H9 (cell line): ENCODE measurements around the gene TMEM108. TPM values are rescaled to one million over a fixed set of nuclear protein-coding genes. Genes with fewer than 3 reads are reported as not detected.

ENCODE experiments used
- DNase-seq: peaks from one replicate; pipeline ENCODE4 v3.0.0-alpha.2; 2017
- H2AFZ ChIP-seq: one replicate; pipeline ENCODE4 v1.6.1; 2013; ENCODE audit warnings: mild to moderate bottlenecking, low read length, control low read depth, moderate library complexity
- H2AK5ac ChIP-seq: 2 replicates; pipeline ENCODE4 v1.6.1; 2013; ENCODE audit warnings: low read length, control low read depth, mixed read lengths; ENCODE audit not compliant: insufficient read length
- H2BK120ac ChIP-seq: one replicate; pipeline ENCODE4 v1.6.1; 2013; ENCODE audit warnings: low read depth, mild to moderate bottlenecking, low read length, control low read depth, inconsistent platforms; ENCODE audit not compliant: poor library complexity, severe bottlenecking
- H2BK12ac ChIP-seq: 2 replicates; pipeline ENCODE4 v1.6.1; 2013; ENCODE audit warnings: low read length, control low read depth, mixed read lengths, low read depth; ENCODE audit not compliant: insufficient read length
- H2BK15ac ChIP-seq: 2 replicates; pipeline ENCODE4 v1.6.1; 2013; ENCODE audit warnings: low read depth, low read length, control low read depth
- H2BK20ac ChIP-seq: one replicate; pipeline ENCODE4 v1.6.1; 2013; ENCODE audit warnings: low read depth, mild to moderate bottlenecking, low read length, control low read depth, inconsistent platforms; ENCODE audit not compliant: poor library complexity, severe bottlenecking
- H2BK5ac ChIP-seq: 2 replicates; pipeline ENCODE4 v1.6.1; 2013; ENCODE audit warnings: low read length, control low read depth, mixed read lengths; ENCODE audit not compliant: insufficient read length
- H3K14ac ChIP-seq: 2 replicates; pipeline ENCODE4 v1.6.1; 2013; ENCODE audit warnings: low read length, control low read depth; ENCODE audit not compliant: insufficient read depth
- H3K18ac ChIP-seq: 2 replicates; pipeline ENCODE4 v1.6.1; 2013; ENCODE audit warnings: low read depth, mild to moderate bottlenecking, mixed read lengths, low read length, control low read depth; ENCODE audit not compliant: insufficient read length
- H3K23ac ChIP-seq: 2 replicates; pipeline ENCODE4 v1.6.1; 2013; ENCODE audit warnings: low read length, control low read depth, mixed read lengths, low read depth; ENCODE audit not compliant: insufficient read length
- H3K23me2 ChIP-seq: 2 replicates; pipeline ENCODE4 v1.6.1; 2013; ENCODE audit warnings: low read depth, mild to moderate bottlenecking, mixed read lengths, low read length, control low read depth; ENCODE audit not compliant: insufficient read length, poor library complexity, severe bottlenecking
- H3K27ac ChIP-seq: 2 replicates; pipeline ENCODE4 v1.5.1; 2013; ENCODE audit warnings: low read length, control low read depth, mixed read lengths, low read depth; ENCODE audit not compliant: insufficient read length
- H3K27me3 ChIP-seq: 2 replicates; pipeline ENCODE4 v1.6.1; 2013; ENCODE audit warnings: low read length, control low read depth, inconsistent platforms; ENCODE audit not compliant: insufficient read depth
- H3K4ac ChIP-seq: 2 replicates; pipeline ENCODE4 v1.6.1; 2013; ENCODE audit warnings: low read depth, mild to moderate bottlenecking, control low read depth, inconsistent platforms, low read length, moderate library complexity
- H3K4me1 ChIP-seq: 2 replicates; pipeline ENCODE4 v1.6.1; 2013; ENCODE audit warnings: low read length, control low read depth, inconsistent platforms; ENCODE audit not compliant: insufficient read depth
- H3K4me2 ChIP-seq: 2 replicates; pipeline ENCODE4 v1.6.1; 2013; ENCODE audit warnings: low read length, control low read depth, mixed read lengths; ENCODE audit not compliant: insufficient read length, insufficient read depth
- H3K56ac ChIP-seq: 2 replicates; pipeline ENCODE4 v1.6.1; 2013; ENCODE audit warnings: low read depth, mild to moderate bottlenecking, mixed read lengths, low read length, control low read depth; ENCODE audit not compliant: insufficient read length
- H3K79me1 ChIP-seq: 2 replicates; pipeline ENCODE4 v1.6.1; 2013; ENCODE audit warnings: low read depth, mild to moderate bottlenecking, moderate library complexity, low read length, control low read depth, inconsistent platforms; ENCODE audit not compliant: insufficient read depth, poor library complexity, severe bottlenecking
- H3K79me2 ChIP-seq: 2 replicates; pipeline ENCODE4 v1.6.1; 2013; ENCODE audit warnings: low read length, control low read depth, inconsistent platforms; ENCODE audit not compliant: insufficient read depth
- H3K9ac ChIP-seq: 2 replicates; pipeline ENCODE4 v1.6.1; 2013; ENCODE audit warnings: low read length, control low read depth, mixed read lengths; ENCODE audit not compliant: insufficient read length; ENCODE audit errors: extremely low read depth
- H3K9me3 ChIP-seq: one replicate; pipeline ENCODE4 v1.6.1; 2013; ENCODE audit warnings: low read depth, low read length, inconsistent platforms; ENCODE audit not compliant: control insufficient read depth
- H3T11ph ChIP-seq: one replicate; pipeline ENCODE4 v1.6.1; 2013; ENCODE audit warnings: mild to moderate bottlenecking, low read length, control low read depth, inconsistent platforms
- H4K20me1 ChIP-seq: one replicate; pipeline ENCODE4 v1.6.1; 2013; ENCODE audit not compliant: control insufficient read depth, insufficient read length, insufficient read depth
- H4K5ac ChIP-seq: 2 replicates; pipeline ENCODE4 v1.6.1; 2013; ENCODE audit warnings: low read depth, mild to moderate bottlenecking, mixed read lengths, low read length, control low read depth; ENCODE audit not compliant: insufficient read length
- H4K8ac ChIP-seq: replicated peaks from 2 replicates; pipeline ENCODE4 v1.6.1; 2013; ENCODE audit warnings: low read length, control low read depth, mixed read lengths, low read depth; ENCODE audit not compliant: insufficient read length
- H4K91ac ChIP-seq: 2 replicates; pipeline ENCODE4 v1.6.1; 2013; ENCODE audit warnings: low read depth, mild to moderate bottlenecking, moderate library complexity, mixed read lengths, low read length, control low read depth; ENCODE audit not compliant: insufficient read length
- H3K27ac Mint-ChIP-seq, 3 experiments: 2 replicates in 2 of 3; 3 replicates in 1 of 3; pipeline ENCODE4 v1.8.0; 2020 to 2021; ENCODE audit warnings: mixed read lengths in 3 of 3, mild to moderate bottlenecking in 1 of 3, moderate library complexity in 1 of 3
- H3K27me3 Mint-ChIP-seq: 2 replicates; pipeline ENCODE4 v1.8.0; 2021; ENCODE audit warnings: low read depth, mild to moderate bottlenecking, moderate library complexity, mixed read lengths
- H3K36me3 Mint-ChIP-seq, 3 experiments: 2 replicates in 2 of 3; 3 replicates in 1 of 3; pipeline ENCODE4 v1.8.0; 2020 to 2021; ENCODE audit warnings: low read depth in 3 of 3, mixed read lengths in 3 of 3; ENCODE audit not compliant: insufficient read depth in 1 of 3
- H3K4me1 Mint-ChIP-seq, 2 experiments: 2 replicates each; pipeline ENCODE4 v1.8.0; 2020; ENCODE audit warnings: mixed read lengths in 2 of 2
- H3K4me3 Mint-ChIP-seq, 2 experiments: 2 replicates in 1 of 2; 3 replicates in 1 of 2; pipeline ENCODE4 v1.8.0; 2020 to 2021; ENCODE audit warnings: mild to moderate bottlenecking in 2 of 2, mixed read lengths in 2 of 2, moderate library complexity in 1 of 2
- H3K9me3 Mint-ChIP-seq, 2 experiments: 2 replicates in 1 of 2; 3 replicates in 1 of 2; pipeline ENCODE4 v1.8.0; 2020; ENCODE audit warnings: mild to moderate bottlenecking in 2 of 2, mixed read lengths in 2 of 2, moderate library complexity in 1 of 2
- WGBS: extraction: QIAGEN DNeasy Blood & Tissue Kit; methylation state at CpG from one replicate; pipeline ENCODE4 v1.1.7; 2013; ENCODE audit warnings: missing lambda C conversion rate, low lambda C conversion rate, mixed read lengths; ENCODE audit not compliant: insufficient read length; ENCODE audit errors: extremely low coverage; 5-methylcytosine and 5-hydroxymethylcytosine counted together
- total RNA-seq: library from RNA; stranded (reverse); gene quantifications from 2 replicates; pipeline ENCODE4 v1.2.1, GENCODE V29; 2021
- TF ChIP-seq, protein P1 (sequence below): fragments of 200-600 bp; sonication (generic); conservative IDR thresholded peaks from 3 replicates; pipeline ENCODE4 v1.8.0; 2021; ENCODE audit warnings: antibody characterized with exemption, mild to moderate bottlenecking

TMEM108 gene
- total RNA-seq, 1 experiment from 2014 or later, result 5.0 TPM

- H3K27me3 ChIP-seq, result no peaks in the 10 kb centered on the region
- peaks cover 5% of the 10 kb centered on the region; the same call in 1 of the 2 replicates for H3K4me1 ChIP-seq
- Mint-ChIP-seq H3K4me3 (no peak overlapping the region), H3K36me3 (no peaks in the 10 kb centered on the region), H3K27me3 (no peaks in the 10 kb centered on the region), H3K9me3 (no peaks in the 10 kb centered on the region), H3K4me1 (peaks cover 7 to 8% of the 10 kb centered on the region in 2 experiments), H3K27ac (no peak overlapping the region; a peak in 1 of 7 replicates)
- no peak overlapping the region for H2BK20ac ChIP-seq
- H3K4ac ChIP-seq, result no peak overlapping the region
- WGBS, result no CpG with 5 or more reads among the region's 3 CpGs
- H3K56ac ChIP-seq, result no peak overlapping the region
- DNase-seq, result no peak
- H3K23ac ChIP-seq, result no peak overlapping the region
- H3K14ac ChIP-seq, result no peak overlapping the region
- H4K20me1 ChIP-seq, result no peaks in the 10 kb centered on the region
- H4K5ac ChIP-seq, result no peak overlapping the region
- H2BK5ac ChIP-seq, result no peak overlapping the region
- TF ChIP-seq, protein P1, sequence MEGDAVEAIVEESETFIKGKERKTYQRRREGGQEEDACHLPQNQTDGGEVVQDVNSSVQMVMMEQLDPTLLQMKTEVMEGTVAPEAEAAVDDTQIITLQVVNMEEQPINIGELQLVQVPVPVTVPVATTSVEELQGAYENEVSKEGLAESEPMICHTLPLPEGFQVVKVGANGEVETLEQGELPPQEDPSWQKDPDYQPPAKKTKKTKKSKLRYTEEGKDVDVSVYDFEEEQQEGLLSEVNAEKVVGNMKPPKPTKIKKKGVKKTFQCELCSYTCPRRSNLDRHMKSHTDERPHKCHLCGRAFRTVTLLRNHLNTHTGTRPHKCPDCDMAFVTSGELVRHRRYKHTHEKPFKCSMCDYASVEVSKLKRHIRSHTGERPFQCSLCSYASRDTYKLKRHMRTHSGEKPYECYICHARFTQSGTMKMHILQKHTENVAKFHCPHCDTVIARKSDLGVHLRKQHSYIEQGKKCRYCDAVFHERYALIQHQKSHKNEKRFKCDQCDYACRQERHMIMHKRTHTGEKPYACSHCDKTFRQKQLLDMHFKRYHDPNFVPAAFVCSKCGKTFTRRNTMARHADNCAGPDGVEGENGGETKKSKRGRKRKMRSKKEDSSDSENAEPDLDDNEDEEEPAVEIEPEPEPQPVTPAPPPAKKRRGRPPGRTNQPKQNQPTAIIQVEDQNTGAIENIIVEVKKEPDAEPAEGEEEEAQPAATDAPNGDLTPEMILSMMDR, result no peak
- H3K9me3 ChIP-seq, result no peaks in the 10 kb centered on the region
- H3K18ac ChIP-seq, result no peak overlapping the region
- no peak overlapping the region for H4K91ac ChIP-seq
- no peaks in the 10 kb centered on the region for H3K23me2 ChIP-seq
- H3K79me2 ChIP-seq, result no peaks in the 10 kb centered on the region
- no peak overlapping the region for H3K27ac ChIP-seq
- H2BK12ac ChIP-seq, result no peak overlapping the region
- H3K79me1 ChIP-seq, result no peaks in the 10 kb centered on the region
- H2AFZ ChIP-seq, result no peak overlapping the region
- no peak overlapping the region for H2AK5ac ChIP-seq
- no peak overlapping the region for H2BK15ac ChIP-seq
- H4K8ac ChIP-seq, result no peak overlapping the region
- no peak overlapping the region for H3K4me2 ChIP-seq
- H3K9ac ChIP-seq, result no peak overlapping the region
- H3T11ph ChIP-seq, result no peak overlapping the region
- H2BK120ac ChIP-seq, result no peak overlapping the region
These were observed 254.1 kb downstream of the TMEM108 start for GRCh38 chr3:133292296-133292695.
